DOHH2 (cell line): ENCODE data around the gene BTBD1.
"Not testable (repeated sequence)": the region's sequence is repeated elsewhere in the genome, so short reads cannot be mapped to it uniquely, and the experiment has no call there.

Experiments
- H3F3A ChIP-seq: fragments of 200-600 bp; sonication (generic), shearing (Covaris generic); 2 replicates; pipeline ENCODE4 v1.6.0; 2016; ENCODE audit warnings: antibody characterized with exemption, mild to moderate bottlenecking; ENCODE audit not compliant: control insufficient read depth, insufficient read depth
- H3K27ac ChIP-seq: fragments of 200-600 bp; sonication (generic); 2 replicates; pipeline ENCODE4 v1.5.1; 2014; ENCODE audit warnings: low read depth, mild to moderate bottlenecking, low read length, moderate library complexity
- H3K27me3 ChIP-seq: fragments of 200-600 bp; sonication (generic); 2 replicates; pipeline ENCODE4 v1.6.1; 2014; ENCODE audit warnings: mild to moderate bottlenecking, low read length, mixed read lengths; ENCODE audit not compliant: control insufficient read depth
- H3K36me3 ChIP-seq: fragments of 200-600 bp; sonication (generic); 2 replicates; pipeline ENCODE4 v1.6.1; 2014; ENCODE audit warnings: mild to moderate bottlenecking, low read length, moderate library complexity, mixed read lengths; ENCODE audit not compliant: control insufficient read depth
- H3K4me1 ChIP-seq: fragments of 200-600 bp; sonication (generic); 2 replicates; pipeline ENCODE4 v1.6.1; 2014; ENCODE audit warnings: mild to moderate bottlenecking, low read length, mixed read lengths; ENCODE audit not compliant: control insufficient read depth
- H3K4me2 ChIP-seq: fragments of 200-600 bp; sonication (generic); 2 replicates; pipeline ENCODE4 v1.6.0; 2014; ENCODE audit warnings: mild to moderate bottlenecking, low read length, moderate library complexity
- H3K4me3 ChIP-seq: fragments of 200-600 bp; sonication (generic); 2 replicates; pipeline ENCODE4 v1.5.1; 2014; ENCODE audit warnings: mild to moderate bottlenecking, low read length, mixed read lengths
- H3K79me2 ChIP-seq: fragments of 200-600 bp; sonication (generic); 2 replicates; pipeline ENCODE4 v1.6.1; 2014; ENCODE audit warnings: mild to moderate bottlenecking, low read length, mixed read lengths; ENCODE audit not compliant: control insufficient read depth
- H3K9me2 ChIP-seq: fragments of 200-600 bp; sonication (generic); replicated peaks from 2 replicates; pipeline ENCODE4 v1.6.1; 2014; ENCODE audit warnings: mild to moderate bottlenecking, low read length, mixed read lengths; ENCODE audit not compliant: control insufficient read depth
- H3K9me3 ChIP-seq: fragments of 200-600 bp; sonication (generic); 2 replicates; pipeline ENCODE4 v1.6.1; 2014; ENCODE audit warnings: antibody characterized with exemption, low read length, mixed read lengths; ENCODE audit not compliant: control insufficient read depth, insufficient read depth
- H4K20me1 ChIP-seq: fragments of 200-600 bp; sonication (generic); 2 replicates; pipeline ENCODE4 v1.6.0; 2014; ENCODE audit warnings: low read depth, mild to moderate bottlenecking, antibody characterized with exemption, low read length, moderate library complexity; ENCODE audit not compliant: control insufficient read depth, insufficient read depth
- EZH2phosphoT487 ChIP-seq: fragments of 200-600 bp; sonication (generic); IDR thresholded peaks from 2 replicates; pipeline ENCODE4 v1.6.1; 2017; ENCODE audit warnings: borderline replicate concordance, mild to moderate bottlenecking, antibody characterized with exemption, low read length, moderate library complexity, mixed read lengths
- TF ChIP-seq, protein P1 (sequence below): fragments of 200-600 bp; sonication (generic); IDR thresholded peaks from one replicate; pipeline ENCODE4 v1.5.1; 2014; ENCODE audit warnings: antibody characterized with exemption, mild to moderate bottlenecking, low read depth, low read length; ENCODE audit not compliant: poor library complexity, severe bottlenecking

BTBD1 gene

GRCh38 chr15:83081256-83082014 is 14.4 kb upstream of the BTBD1 start:
- no peaks in the 10 kb centered on the region for H4K20me1 ChIP-seq
- no peaks in the 10 kb centered on the region for H3K9me3 ChIP-seq
- H3K4me2 ChIP-seq, result no peak overlapping the region
- H3K27me3 ChIP-seq, result no peaks in the 10 kb centered on the region
- no peaks in the 10 kb centered on the region for H3K36me3 ChIP-seq
- H3F3A ChIP-seq, result no peaks in the 10 kb centered on the region
- no peak for TF ChIP-seq EZH2phosphoT487
- TF ChIP-seq, protein P1, sequence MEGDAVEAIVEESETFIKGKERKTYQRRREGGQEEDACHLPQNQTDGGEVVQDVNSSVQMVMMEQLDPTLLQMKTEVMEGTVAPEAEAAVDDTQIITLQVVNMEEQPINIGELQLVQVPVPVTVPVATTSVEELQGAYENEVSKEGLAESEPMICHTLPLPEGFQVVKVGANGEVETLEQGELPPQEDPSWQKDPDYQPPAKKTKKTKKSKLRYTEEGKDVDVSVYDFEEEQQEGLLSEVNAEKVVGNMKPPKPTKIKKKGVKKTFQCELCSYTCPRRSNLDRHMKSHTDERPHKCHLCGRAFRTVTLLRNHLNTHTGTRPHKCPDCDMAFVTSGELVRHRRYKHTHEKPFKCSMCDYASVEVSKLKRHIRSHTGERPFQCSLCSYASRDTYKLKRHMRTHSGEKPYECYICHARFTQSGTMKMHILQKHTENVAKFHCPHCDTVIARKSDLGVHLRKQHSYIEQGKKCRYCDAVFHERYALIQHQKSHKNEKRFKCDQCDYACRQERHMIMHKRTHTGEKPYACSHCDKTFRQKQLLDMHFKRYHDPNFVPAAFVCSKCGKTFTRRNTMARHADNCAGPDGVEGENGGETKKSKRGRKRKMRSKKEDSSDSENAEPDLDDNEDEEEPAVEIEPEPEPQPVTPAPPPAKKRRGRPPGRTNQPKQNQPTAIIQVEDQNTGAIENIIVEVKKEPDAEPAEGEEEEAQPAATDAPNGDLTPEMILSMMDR, result no peak
- no peaks in the 10 kb centered on the region for H3K9me2 ChIP-seq
- no peaks in the 10 kb centered on the region for H3K4me1 ChIP-seq
- no peak overlapping the region for H3K27ac ChIP-seq
- no peak overlapping the region for H3K4me3 ChIP-seq
- no peaks in the 10 kb centered on the region for H3K79me2 ChIP-seq

- Histone ChIP-seq H3K4me2 (no peak overlapping the region), H3K4me3 (no peak overlapping the region), H3K36me3 (no peaks in the 10 kb centered on the region), H3K4me1 (no peaks in the 10 kb centered on the region), H3K27me3 (no peaks in the 10 kb centered on the region), H3F3A (no peaks in the 10 kb centered on the region), H3K79me2 (no peaks in the 10 kb centered on the region), H4K20me1 (no peaks in the 10 kb centered on the region), H3K27ac (no peak overlapping the region), H3K9me3 (peaks cover 4% of the 10 kb centered on the region; the same call in 1 of the 2 replicates), H3K9me2 (no peaks in the 10 kb centered on the region)
- TF ChIP-seq, protein P1, result no peak
- no peak for TF ChIP-seq EZH2phosphoT487
These were observed 11.7 kb upstream of the BTBD1 start for GRCh38 chr15:83078712-83079111.

DNA sequence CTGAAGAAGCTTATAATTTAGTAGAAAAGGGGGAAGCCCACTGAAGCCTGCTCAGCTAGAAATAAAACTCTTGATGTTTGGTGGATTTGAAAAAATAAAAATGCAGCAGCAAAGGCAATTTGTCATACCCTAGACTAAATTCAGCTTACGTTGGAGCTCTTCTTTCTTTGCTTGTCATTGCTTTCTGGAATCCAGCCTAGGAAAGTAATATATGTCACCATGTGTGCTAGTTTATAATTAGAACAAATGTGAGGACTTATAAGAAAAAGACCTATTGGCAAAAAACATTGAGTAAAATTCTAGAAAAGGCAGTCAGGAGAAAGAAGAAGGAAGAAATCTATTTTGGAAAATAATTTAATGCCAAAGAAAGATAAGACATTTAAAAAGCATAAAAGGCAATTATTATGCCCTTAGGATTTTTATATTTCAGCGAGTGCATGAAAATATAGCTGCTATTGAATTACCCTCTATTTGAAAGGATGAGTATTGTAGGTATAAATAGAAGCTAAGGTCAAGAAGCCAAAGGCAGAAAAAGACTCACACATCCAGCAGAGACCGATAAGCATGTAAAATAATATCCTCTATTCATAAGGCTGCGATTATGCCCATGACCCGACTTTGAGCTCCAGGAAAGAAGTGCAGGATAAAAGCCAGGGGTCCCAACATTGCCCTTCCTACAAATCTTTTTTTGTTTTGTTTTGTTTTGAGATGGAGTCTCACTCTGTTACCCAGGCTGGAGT is 10.6 kb upstream of the BTBD1 start:
- TF ChIP-seq, protein P1, result no peak
- no peak for TF ChIP-seq EZH2phosphoT487
- Histone ChIP-seq H3K36me3 (no peaks in the 10 kb centered on the region), H4K20me1 (no peaks in the 10 kb centered on the region), H3F3A (no peaks in the 10 kb centered on the region), H3K27me3 (no peaks in the 10 kb centered on the region), H3K9me3 (peaks cover 7% of the 10 kb centered on the region), H3K9me2 (no peaks in the 10 kb centered on the region), H3K4me2 (no peak overlapping the region), H3K27ac (no peak overlapping the region), H3K79me2 (no peaks in the 10 kb centered on the region), H3K4me3 (no peak overlapping the region), H3K4me1 (no peaks in the 10 kb centered on the region)

DNA sequence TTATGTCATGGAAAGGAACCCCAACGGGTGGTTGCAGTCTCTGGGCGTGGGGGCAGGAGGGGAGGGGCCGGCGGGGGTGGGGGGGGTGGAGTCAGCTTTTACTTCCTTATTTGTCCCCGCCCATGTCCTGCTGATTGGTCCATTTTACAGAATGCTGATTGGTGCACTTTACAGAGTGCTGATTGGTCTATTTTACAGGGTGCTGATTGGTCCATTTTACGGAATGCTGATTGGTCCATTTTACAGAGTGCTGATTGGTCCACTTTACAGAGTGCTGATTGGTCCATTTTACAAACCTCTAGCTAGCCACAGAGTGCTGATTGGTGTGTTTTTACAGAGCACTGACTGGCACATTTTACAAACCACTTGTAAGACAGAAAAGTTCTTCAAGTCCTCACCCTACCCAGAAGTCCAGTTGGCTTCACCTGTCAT is 2.2 kb upstream of the BTBD1 start:
- H3K36me3 ChIP-seq, result peaks cover 18% of the 10 kb centered on the region

More for the DNA sequence above, 2.2 kb upstream of the BTBD1 start:
- Histone ChIP-seq H4K20me1 (0 out of 2 replicates have a peak, but pooled peaks cover 13% of the 10 kb centered on the region), H3K4me3 (0 out of 2 replicates have a peak overlapping the region, but pooled peaks have one; percentile 17), H3K4me1 (peaks cover 22% of the 10 kb centered on the region), H3K79me2 (peaks cover 39% of the 10 kb centered on the region), H3K9me3 (peaks cover 11% of the 10 kb centered on the region)
- not testable (repeated sequence) for H3K27me3 ChIP-seq, H3K9me2 ChIP-seq, H3F3A ChIP-seq, H3K27ac ChIP-seq, H3K4me2 ChIP-seq
